WERI-Rb-1 (cell line): ENCODE data around the gene FAM53A.
"Not testable (repeated sequence)": the region's sequence is repeated elsewhere in the genome, so short reads cannot be mapped to it uniquely, and the experiment has no call there.

ENCODE experiments used
- DNase-seq: peaks from one replicate; pipeline ENCODE4 v3.0.0-alpha.2; 2020
- H3K27ac ChIP-seq: fragments of 250-450 bp; sonication (Bioruptor Pico); 2 replicates; pipeline ENCODE4 v1.5.1; 2020; ENCODE audit warnings: mild to moderate bottlenecking, moderate library complexity
- H3K27me3 ChIP-seq: fragments of 250-450 bp; sonication (Bioruptor Pico); 2 replicates; pipeline ENCODE4 v1.5.1; 2021; ENCODE audit warnings: mild to moderate bottlenecking, low read depth, moderate library complexity; ENCODE audit not compliant: insufficient read depth, severe bottlenecking
- H3K36me3 ChIP-seq: fragments of 250-450 bp; sonication (Bioruptor Pico); 2 replicates; pipeline ENCODE4 v1.5.1; 2020; ENCODE audit warnings: mild to moderate bottlenecking, moderate library complexity
- H3K4me3 ChIP-seq: 2 replicates; pipeline ENCODE4 v1.5.1; 2011; ENCODE audit warnings: low read depth, mild to moderate bottlenecking, control low read depth, low read length
- H3K9me3 ChIP-seq: fragments of 250-450 bp; sonication (Bioruptor Pico); 2 replicates; pipeline ENCODE4 v1.5.1; 2021; ENCODE audit warnings: mild to moderate bottlenecking, moderate library complexity; ENCODE audit not compliant: severe bottlenecking
- TF ChIP-seq, protein P1 (sequence below): IDR thresholded peaks from 2 replicates; pipeline ENCODE4 v1.5.1; 2011; ENCODE audit warnings: low read depth, mild to moderate bottlenecking, control low read depth, inconsistent platforms, low read length

The FAM53A gene

DNA sequence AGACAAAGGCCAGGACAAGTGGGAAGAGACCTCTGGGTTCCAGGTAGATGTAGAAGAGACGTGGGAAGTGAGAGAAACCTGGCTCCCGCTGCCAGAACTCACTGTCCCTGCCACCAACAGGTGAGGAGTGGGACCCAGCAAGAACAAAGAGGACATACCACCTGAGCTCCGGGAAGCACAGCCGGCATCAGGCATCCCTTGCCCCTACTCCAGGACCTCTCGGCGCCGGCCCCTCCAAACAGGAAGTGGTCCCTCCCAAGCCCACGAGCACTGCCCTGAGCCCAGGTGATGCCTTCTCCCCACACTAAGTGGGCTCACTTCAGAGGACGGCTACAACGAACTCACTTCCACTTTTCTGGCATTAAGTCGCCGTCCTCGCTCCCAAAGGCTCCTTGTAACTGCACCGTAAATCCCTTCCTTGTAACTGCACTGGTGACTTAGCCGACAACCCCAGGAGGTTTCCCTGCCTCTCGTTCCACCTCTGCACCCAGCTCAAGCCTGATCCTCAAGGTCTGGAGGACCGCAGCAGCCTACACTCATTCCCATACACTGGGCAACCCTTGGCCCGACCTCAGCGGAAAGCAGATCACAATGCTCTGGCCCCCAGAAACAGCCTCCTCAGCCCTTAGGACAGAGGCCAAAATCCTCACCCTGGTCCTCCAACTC lies 8.8 kb downstream of the FAM53A start:
- no peaks in the 10 kb centered on the region for H3K27me3 ChIP-seq
- no peaks in the 10 kb centered on the region for H3K9me3 ChIP-seq
- H3K27ac ChIP-seq = no peak overlapping the region
- DNase-seq = no peak
- peaks cover 2% of the 10 kb centered on the region; the same call in 1 of the 2 replicates for H3K36me3 ChIP-seq
- TF ChIP-seq, protein P1, sequence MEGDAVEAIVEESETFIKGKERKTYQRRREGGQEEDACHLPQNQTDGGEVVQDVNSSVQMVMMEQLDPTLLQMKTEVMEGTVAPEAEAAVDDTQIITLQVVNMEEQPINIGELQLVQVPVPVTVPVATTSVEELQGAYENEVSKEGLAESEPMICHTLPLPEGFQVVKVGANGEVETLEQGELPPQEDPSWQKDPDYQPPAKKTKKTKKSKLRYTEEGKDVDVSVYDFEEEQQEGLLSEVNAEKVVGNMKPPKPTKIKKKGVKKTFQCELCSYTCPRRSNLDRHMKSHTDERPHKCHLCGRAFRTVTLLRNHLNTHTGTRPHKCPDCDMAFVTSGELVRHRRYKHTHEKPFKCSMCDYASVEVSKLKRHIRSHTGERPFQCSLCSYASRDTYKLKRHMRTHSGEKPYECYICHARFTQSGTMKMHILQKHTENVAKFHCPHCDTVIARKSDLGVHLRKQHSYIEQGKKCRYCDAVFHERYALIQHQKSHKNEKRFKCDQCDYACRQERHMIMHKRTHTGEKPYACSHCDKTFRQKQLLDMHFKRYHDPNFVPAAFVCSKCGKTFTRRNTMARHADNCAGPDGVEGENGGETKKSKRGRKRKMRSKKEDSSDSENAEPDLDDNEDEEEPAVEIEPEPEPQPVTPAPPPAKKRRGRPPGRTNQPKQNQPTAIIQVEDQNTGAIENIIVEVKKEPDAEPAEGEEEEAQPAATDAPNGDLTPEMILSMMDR = no peak
- no peak overlapping the region for H3K4me3 ChIP-seq

DNA sequence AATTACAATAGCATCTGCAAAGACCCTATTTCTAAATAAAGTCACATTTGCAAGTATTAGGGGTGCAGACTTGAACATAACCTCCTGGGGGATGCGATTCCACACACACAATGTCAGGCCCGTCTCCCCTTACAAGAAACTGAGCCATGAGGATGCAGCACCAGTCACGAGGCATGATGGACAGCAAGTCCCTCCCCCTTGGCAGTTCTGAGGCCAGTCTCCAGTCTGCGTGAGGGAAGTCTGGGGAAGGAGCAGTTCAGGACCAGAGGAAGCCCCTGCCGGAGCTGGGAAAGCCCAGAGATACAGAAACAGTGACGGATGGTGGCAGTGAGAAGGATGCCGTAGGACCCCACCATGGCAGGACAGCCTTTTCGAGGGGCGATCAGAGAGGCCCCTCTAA lies 9.4 kb downstream of the FAM53A start:
- Histone ChIP-seq H3K4me3 (no peak overlapping the region), H3K27ac (no peak overlapping the region), H3K27me3 (no peaks in the 10 kb centered on the region), H3K9me3 (no peaks in the 10 kb centered on the region), H3K36me3 (peaks cover 2% of the 10 kb centered on the region; the same call in 1 of the 2 replicates)
- TF ChIP-seq, protein P1 = no peak
- no peak for DNase-seq

GRCh38 chr4:1673671-1674070 lies 10.4 kb downstream of the FAM53A start:
- Histone ChIP-seq H3K4me3 (no peak overlapping the region), H3K9me3 (no peaks in the 10 kb centered on the region), H3K27me3 (no peaks in the 10 kb centered on the region), H3K27ac (no peak overlapping the region), H3K36me3 (peaks cover 2% of the 10 kb centered on the region; the same call in 1 of the 2 replicates)
- DNase-seq = no peak
- TF ChIP-seq, protein P1 = no peak

DNA sequence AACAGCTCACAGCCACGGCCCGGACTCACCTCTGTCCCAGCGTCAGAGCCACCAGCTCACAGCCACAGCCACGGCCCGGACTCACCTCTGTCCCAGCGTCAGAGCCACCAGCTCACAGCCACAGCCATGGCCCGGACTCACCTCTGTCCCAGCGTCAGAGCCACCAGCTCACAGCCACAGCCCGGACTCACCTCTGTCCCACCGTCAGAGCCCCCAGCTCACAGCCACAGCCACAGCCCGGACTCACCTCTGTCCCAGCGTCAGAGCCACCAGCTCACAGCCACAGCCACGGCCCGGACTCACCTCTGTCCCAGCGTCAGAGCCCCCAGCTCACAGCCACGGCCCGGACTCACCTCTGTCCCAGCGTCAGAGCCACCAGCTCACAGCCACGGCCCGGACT lies 13.1 kb downstream of the FAM53A start:
- not testable (repeated sequence) for H3K36me3 ChIP-seq, H3K9me3 ChIP-seq, H3K27me3 ChIP-seq, H3K4me3 ChIP-seq, DNase-seq, H3K27ac ChIP-seq

GRCh38 chr4:1670279-1670678 lies 13.8 kb downstream of the FAM53A start:
- DNase-seq = no peak
- Histone ChIP-seq H3K36me3 (no peaks in the 10 kb centered on the region; the same call in 1 of the 2 replicates), H3K4me3 (no peak overlapping the region), H3K9me3 (no peaks in the 10 kb centered on the region), H3K27me3 (no peaks in the 10 kb centered on the region), H3K27ac (no peak overlapping the region)
- TF ChIP-seq, protein P1 = no peak

DNA sequence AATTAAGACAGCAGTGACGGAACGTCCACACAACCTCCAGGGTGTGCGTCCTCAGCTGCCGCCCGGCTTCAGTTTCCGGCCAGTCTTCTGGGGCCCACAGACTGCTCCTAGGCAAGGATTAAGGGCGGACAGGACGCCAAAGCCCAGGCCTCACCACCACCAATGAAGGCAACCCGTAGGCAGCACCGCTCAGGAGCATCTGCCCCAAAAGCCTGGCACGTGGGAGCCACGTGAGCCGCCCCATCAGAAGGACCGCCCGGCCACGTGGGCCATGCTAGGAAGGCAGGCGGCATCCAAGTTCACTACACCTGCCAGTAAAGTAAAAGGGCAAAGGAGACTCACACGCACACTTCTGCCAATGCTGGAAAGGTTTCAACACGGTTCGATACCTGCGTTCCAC lies 14.3 kb downstream of the FAM53A start:
- no peaks in the 10 kb centered on the region for H3K9me3 ChIP-seq
- H3K27me3 ChIP-seq = no peaks in the 10 kb centered on the region
- H3K4me3 ChIP-seq = no peak overlapping the region
- TF ChIP-seq, protein P1 = no peak
- DNase-seq = no peak
- H3K27ac ChIP-seq = no peak overlapping the region
- no peaks in the 10 kb centered on the region; the same call in 1 of the 2 replicates for H3K36me3 ChIP-seq
